ENCODE data around the gene CKM. TPM values are rescaled to one million over a fixed set of nuclear protein-coding genes. Genes with fewer than 3 reads are reported as not detected.
A peak's percentile ranks its signal among the peaks of the same experiment; 100 is the strongest.

CKM gene
- total RNA-seq (2014; rRNA removed; shearing (Covaris generic)): not detected in 2 replicates

DNA sequence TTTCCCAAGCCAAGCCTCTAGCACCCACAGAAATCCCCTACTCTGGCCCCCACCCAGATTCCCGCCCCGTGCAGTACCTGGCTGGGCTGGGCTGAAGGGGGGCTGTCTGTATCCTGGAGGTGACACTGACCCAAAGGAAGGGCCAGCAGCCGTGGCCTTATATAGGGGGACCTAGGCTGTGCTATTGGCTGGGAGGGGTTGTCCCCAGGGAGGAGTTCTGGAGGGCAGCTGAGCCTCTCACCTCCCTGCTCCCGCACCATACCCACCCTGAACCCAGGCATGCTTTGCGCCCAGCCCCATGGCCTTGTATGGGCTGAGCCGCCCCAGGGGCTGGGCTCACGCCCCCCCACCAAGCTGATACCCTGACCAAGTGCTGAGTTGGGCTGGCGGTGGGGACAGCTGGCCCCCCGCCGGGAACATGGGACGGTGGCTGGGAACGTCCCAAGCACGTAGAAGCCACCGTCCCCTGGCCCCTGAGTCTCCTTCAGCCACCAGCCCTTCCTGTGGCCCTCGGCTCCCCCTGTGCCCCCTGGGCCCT lies at the start of gene CKM:
Gene CKM, minus strand, starts transcription at position 132 of the 538 bp plus-strand sequence. CDS start 3,162 bp downstream, outside the sequence.
- no peak for DNase-seq (ENCODE audit: low spot score)

DNA sequence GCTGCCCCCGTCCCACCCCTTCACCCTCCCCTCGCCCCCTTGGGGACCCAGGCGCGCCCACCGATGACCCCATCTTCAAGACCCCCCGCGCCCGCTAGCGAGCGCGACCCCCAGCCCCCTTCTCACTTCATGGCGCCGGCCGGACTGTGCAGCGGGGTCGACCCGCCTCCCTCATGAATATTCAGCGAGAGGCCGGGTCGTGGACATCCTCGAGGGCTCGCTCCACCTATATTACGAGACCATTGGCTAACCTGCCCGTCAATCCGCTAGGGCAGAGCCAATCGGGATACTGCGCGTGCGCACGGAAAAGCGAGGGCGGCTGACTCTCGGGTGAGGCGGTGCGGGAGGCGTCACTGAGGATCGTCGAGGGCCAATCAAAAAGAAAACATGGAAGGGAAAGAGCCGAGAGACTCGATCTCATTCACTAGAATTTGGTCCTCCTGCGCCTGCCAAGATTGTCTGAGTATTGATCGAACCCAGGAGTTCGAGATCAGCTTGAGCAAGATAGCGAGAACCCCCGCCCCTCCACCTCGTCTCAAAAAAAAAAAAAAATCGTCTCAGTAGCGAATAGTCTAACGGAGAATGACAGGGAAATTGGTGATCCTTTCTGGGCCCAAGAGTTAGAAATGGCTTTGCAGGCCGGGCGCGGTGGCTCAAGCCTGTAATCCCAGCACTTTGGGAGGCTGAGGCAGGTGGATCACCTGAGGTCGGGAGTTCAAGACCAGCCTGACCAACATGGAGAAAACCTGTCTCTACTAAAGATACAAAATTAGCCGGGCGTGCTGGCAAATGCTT lies 47.9 kb upstream of the CKM start, which contains the start of gene ERCC2:
Gene ERCC2, minus strand, starts transcription at position 164 of the 795 bp plus-strand sequence. Its CDS starts 33 bp downstream, at position 131.
- DNase-seq (ENCODE audit: low spot score): peak; percentile 100

DNA sequence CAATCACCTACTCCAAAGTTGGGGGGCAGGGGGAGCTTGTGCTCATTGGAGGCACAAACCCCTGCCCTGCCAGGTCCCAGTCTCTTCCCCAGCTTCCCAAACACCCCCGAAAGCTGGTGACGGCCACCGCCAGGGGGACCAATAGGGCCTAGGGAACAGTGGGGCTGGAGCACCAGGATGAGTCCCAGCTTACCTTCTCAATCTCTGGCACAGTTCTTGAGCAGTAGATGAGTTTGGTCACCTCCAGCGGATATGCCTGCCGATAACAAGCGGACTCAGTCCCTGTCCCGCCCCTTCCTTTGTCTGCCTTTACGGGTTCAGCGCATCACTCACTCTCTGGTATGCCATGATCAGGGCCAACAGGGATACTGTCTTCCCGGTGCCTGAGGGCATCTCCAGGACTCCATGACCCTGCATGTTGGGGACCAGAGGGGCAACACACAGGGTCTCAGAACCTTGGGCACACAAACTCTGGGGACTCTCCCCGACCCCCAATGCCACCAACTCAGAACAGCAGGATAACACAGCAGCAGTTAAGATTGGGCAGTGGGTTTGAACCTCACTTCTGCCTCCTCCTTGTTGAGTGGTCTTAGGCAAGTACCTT lies 46.2 kb upstream of the CKM start:
- no peak for DNase-seq (ENCODE audit: low spot score)

DNA sequence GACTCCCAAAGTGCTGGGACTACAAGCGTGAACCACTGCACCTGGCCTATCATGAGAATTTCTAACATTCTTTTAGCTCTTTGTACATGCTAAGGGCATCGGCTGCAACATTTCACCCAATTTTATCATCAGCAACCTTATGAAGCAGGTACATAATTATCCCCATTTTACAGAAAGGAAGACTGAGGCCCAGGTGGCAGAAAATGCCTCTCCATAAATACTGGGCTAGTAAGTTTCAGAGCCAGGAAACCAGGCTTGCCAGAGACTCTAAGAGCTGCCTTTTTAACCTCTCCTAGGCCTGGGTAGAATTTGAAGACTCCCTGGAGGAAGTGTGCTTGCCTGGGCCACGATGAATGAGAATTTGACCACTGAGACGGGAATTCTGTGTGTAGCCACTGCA lies 45.5 kb upstream of the CKM start:
- no peak for DNase-seq (ENCODE audit: low spot score)

DNA sequence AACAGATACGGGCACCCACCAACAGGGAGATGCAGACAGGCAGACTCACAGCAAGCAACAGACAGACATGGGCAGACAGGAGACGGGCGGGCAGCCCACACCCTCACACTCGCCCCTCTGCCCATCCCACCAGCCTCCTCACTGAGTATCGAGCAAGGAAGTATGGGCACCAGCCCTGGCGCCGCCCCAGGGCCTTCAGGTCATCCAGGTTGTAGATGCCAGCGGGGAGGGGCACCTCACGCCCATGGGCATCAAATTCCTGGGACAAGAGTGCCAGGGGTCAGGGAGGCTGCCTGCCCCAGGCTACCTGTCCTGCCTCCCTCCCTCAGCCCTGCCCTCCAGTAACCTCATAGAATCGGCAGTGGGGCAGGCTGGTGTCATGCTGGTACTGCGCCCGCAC lies 42.0 kb upstream of the CKM start:
- DNase-seq (ENCODE audit: low spot score): no peak

DNA sequence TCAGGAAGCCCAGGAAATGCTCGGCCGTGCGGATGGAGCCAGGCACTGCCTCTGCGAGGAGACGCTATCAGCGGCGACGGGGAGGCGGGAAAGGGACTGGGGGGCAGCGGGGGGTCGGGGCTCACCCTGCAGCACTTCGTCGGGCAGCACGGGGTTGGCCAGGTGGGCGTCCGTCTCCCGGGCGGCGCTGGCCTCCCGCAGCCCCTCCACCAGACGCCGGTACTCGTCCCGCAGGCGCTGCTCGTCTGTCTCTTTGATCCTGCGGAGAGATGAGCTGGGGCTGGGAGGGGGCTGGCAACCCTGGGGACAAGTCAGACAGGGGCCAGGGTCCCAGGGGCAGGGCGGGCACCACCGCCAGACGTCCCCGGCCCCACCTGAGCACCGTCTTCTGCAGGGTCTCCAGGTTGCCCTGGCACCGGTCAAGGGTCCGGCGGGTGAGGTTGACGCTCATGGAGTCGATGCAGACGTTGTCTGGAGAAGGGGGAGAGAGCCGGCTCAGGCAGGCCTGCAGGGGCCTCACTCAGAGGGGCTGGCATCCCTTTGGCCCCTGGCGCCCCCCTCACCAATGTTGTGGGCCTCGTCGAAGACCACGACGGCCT lies 41.3 kb upstream of the CKM start:
- no peak for DNase-seq (ENCODE audit: low spot score)

DNA sequence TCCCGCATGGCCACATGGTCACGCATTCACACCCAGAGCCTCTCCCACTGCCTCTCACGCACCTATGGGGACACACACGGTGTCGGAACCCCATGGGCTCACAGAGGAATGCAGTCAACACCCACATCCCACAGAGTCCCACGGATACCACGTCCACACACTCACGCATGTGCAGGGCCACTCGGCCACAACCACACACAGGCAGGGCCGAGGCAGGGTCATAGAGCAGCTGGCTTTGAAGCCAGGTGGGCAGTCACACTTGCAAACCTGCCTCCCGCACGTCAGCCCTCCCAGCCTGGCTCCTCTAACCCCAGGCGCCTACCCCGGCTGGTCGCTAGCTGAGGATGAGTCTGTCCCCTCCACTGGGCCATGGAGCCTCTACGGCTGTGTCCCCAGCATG lies 39.6 kb upstream of the CKM start:
- DNase-seq (ENCODE audit: low spot score): no peak

DNA sequence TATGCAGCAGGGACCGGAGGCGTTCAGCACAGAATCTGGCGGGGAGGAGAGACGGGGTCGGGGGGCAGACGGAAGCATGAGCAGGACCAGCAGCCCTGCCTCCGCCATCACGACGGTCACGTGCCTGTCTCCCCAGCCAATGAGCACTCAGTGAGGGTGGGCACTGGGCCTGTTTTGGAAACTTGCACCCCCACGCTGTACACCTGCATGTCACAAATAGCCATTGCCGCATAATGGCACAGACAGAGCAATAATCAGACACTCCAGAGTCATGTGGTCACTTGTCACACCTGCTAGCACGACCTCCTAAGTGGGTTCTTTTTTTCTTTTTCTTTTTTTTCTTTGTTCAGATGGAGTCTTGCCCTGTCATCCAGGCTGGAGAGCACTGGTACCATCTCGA lies 38.9 kb upstream of the CKM start:
- DNase-seq (ENCODE audit: low spot score): no peak

DNA sequence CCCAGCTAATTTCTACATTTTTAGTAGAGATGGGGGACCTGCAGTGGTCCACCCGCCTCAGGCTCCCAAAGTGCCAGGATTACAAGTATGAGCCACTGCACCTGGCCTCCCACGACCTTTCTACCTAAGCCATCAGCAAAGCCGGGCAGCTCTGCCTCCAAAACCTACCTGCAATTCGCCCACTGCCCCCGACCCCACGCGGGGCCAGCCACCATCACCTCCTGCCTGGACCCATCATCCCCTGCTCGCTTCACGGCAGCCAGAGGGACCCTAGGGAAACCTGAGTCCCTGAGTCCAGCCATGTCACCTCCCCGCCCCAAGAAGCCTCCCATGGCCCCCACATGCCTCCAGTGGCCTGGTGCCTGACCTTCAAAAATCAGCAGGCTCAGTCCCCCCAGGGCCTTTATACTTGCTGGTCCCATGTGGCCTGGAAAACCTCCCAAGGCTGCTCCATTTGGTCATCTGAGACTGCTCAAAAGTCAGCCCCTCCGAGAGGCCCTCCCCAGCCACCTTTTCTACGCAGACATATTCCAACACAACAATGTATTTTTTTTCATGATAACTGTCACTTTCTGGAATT lies 35.6 kb upstream of the CKM start:
- no peak for DNase-seq (ENCODE audit: low spot score)

DNA sequence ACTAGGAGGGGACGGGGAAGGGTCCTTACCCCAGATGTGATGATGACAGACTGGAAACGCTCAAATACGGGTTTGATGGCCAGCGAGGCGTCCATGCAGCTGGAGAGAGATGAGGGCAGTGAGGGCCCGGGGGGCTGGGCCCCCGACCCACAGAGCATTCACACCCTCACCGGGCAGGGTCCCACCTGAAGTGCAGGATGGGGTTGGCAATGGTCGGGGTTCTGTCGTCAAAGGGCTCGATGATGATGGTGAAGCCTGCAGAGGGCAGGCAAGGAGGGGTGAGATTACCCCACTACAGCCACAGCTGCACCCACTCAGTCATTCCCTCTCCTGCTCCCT lies 34.7 kb upstream of the CKM start:
- no peak for DNase-seq (ENCODE audit: low spot score)

DNA sequence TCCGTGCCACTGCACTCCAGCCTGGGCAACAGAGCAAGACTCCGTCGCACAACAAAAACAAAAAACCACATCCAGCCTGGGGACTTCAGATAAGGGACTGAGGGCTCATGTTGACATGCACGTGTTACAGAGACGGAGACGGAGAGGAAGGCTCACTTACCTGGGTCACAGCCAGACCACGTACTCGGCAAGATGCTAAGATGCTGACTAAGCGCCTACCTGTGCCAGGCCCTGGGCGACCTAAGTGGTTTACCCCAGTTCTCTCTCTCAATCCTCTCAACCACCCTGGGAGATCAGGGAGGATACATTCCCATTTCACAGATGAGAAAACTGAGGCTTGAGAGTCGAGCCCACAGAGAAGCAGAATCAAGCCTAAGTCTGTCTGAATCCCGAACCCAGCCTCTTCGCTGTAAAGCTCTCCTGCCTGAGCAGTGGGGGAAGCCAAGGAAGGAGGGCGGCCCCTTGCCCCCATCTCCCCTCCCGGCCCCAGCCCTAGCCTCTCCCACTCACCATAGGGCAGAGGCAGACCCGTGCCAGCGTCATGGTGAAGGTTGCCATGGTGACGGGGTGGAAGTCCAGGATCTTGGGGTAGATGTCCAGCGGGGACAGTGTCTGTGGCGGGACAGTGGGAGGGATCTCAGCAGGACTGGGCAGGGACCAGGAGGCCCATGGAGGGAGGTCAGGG lies 34.2 kb upstream of the CKM start:
- no peak for DNase-seq (ENCODE audit: low spot score)

DNA sequence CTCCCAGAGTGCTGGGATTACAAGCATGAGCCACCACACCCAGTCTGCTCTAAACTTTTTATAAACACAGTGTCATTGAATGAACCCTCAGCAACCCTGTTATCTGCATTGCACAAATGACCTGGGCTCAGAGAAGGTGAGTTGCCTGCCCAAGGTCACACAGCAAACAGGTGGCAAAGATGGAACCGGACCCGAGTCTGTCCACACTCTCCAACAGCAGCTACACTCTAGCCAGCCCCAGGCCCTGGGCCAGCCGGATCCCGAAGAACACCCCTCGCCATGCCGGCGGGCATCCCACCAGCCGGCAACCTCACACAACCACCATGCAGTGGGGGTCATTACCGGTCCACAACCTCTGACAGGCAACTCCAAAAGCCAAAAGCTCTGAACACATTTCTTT lies 33.2 kb upstream of the CKM start:
- no peak for DNase-seq (ENCODE audit: low spot score)

DNA sequence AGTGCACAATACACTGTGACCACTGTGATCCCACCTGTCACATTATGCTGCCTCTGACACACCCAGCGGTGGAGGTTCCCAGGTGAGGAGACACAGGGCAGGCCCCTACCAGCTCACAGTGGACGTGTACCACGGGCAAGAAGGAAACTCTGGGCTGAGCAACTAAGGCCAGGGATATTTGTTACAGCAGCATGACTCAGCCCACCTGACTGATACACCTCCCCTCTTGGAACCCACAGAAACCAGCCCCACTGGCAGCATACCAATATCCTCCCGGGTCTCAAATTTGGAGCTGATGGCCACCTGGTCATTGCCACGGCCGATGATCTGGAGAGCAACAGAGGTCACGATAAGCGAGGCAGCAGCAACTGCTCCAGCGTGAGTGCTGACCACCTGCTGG lies 32.7 kb upstream of the CKM start:
- no peak for DNase-seq (ENCODE audit: low spot score)

DNA sequence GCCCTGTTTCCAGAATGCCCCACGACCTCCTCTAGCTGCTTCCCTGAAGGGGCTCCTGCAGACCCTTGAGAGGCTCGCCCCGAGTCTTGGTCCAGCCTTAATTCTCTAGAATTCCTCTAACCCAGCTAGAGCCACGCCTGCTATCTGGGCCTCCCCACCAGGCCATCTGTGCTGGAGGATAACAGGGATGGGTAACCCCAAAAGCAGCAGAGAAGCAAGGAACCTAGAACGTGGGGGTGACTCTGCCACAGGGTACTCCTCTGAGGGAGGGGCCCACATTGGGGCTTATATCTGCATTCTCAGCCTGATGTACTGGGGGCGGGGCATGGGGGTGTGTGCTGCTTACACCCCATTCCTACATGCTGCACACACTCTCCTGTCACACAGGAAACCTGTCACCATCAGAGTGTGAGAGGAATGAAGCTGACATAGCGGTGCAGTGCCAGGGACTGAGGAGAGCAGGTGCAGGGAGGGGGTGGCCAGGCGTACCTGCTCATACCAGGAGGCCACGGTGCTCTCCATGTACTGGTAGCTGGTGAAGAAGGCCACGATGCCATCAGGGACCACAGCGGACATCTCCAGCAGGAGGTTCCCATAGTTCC lies 31.7 kb upstream of the CKM start:
- DNase-seq (ENCODE audit: low spot score): no peak

DNA sequence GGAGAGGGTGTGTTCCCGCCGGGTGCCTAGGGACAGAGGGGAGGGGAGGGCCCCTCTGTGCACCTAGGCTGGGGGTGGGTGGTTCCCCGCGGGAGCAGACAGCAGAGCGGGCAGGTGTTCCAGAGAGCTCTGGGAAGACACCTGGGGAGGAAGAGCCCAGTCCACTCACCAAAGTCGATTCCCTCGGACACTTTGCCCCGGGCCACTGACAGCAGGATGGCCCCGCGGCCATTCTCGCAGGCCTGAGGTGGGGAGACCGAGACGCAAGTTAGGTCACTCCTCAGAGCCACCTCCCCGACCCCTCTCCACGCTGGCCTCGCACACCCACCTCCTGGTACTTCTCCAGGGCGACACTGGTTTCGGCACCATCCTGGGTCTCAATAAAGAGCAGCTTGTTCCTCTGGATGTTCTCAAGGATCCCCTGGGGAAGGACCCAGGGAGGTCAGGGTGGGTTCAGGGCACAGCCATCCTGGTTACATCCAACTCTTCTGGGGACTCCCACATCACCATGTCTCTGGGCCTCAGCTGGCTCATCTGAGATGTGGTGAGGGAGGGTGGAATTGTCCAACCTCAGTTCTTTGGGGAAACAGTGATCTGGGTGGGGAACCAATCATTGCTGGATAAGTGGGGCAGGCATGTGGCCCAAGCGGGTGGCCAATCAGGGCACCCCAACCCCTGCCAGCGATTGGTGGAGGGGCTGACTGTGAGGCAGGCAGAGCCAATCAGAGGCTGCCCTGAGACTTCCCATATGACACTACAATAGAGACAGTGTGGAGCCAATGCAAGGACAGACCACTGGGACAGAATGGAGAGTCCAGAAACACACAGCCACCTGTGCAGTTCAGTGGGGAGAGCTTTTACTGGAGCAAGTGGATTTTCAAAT lies 30.5 kb upstream of the CKM start:
- no peak for DNase-seq (ENCODE audit: low spot score)

DNA sequence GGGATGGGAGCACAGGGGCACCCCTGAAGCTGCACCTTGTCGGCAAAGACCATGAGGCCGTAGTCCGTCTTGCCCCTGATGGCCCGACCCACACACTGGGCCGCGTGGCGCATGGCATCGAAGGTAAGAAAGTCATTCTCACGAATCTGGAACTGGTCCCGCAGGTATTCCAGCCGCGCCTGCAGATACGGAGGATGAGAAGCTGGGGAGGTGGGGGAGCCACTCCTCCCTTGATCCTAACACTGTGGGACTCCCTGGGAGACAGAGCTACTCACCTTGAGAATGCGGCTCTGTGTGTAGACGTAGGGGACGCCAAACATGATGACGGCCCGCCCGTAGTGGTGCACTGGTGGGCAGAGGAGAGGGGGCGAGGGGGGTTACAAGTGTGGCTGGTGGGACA lies 29.8 kb upstream of the CKM start:
- no peak for DNase-seq (ENCODE audit: low spot score)

DNA sequence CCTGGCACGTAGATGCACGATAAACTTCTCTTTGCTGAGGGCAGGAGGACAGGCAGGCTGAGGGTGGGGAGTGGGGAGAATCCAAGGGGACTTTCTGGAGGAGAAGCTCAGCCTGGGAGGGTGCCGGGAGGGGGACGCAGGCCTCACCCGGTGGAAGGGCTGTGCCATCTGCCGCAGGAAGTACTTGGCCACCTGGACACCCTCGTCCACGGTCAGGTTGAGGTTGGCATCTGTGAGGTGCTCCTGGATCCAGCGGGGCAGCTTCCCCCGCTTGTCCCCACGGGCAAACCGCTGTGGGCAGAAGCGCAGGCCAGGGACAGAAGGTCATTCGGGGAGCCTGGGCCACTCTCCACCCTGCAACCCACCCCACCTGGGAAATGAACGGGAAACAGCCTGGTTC lies 29.4 kb upstream of the CKM start:
- no peak for DNase-seq (ENCODE audit: low spot score)

DNA sequence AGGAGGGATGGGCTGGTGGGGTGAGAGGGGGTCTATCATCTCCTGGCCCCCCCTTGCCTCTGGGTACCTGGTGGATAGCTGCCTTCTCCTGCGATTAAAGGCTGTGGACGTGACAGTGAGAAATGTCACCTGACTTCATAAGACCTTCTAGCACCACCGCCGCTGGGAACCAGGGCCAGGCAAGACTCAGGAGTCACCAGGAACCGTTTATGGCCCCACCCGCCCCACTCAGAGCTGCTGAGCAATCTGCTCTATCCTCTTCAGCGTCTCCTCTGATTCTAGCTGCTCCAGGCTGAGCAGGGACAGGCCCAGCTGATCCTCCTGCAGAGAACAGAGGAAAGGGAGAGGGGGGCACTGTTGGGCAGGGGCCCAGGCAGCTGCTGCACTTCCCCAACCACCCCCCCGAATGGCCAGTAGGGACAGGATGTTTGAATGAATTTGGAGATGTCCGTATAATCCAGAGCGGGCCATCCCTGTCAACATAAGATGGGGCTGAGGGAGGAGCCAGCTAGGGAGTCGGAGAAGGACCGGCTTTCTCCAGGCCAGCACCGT lies 28.8 kb upstream of the CKM start:
- DNase-seq (ENCODE audit: low spot score): no peak

DNA sequence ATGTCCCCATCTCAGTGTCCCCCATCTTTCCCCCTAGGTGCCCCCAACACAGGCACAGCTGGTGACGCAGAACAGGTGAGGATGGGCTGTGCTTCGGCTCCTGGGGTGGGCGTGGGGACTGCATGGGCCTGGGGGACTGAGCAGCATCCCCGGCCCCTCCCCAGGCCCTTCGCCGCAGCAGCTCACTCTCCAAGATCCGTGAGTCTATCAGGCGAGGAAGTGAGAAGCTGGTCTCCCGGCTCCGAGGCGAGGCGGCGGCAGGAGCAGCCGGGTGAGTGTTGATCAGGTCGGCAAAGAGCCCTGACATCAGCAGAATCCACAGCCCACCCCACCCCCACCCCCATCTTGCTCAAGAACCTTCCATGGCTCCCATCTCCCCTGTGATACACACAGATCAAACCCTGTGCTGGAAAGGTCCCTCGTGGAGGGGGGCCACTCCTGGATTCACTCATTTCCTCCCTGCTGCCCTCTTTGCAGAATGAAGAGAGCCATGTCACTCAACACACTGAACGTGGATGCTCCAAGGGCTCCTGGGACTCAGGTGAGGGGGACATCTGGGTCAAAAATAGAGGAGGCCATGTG lies 27.9 kb upstream of the CKM start:
- DNase-seq (ENCODE audit: low spot score): no peak
